Liver (tissue), 9 donors: ENCODE measurements around the gene MARCHF3. TPM values are rescaled to one million over a fixed set of nuclear protein-coding genes. Genes with fewer than 3 reads are reported as not detected.

Source experiments
- DNase-seq: peaks from one replicate; pipeline ENCODE4 v3.0.0-alpha.2; 2017; ENCODE audit warnings: low spot score
- H3K27ac ChIP-seq, 2 donors: one replicate each; pipeline ENCODE4 v1.7.0; 2013; ENCODE audit warnings: inconsistent platforms in 2 of 2, low read length in 2 of 2, control low read depth in 1 of 2, low read depth in 1 of 2, mild to moderate bottlenecking in 1 of 2
- H3K27me3 ChIP-seq, 4 donors: one replicate each; pipeline versions ENCODE4 v1.6.1 to v1.7.0; 2013; ENCODE audit warnings: low read length in 3 of 4, inconsistent platforms in 1 of 4, mild to moderate bottlenecking in 1 of 4, moderate library complexity in 1 of 4; ENCODE audit not compliant: control insufficient read depth in 4 of 4, insufficient read depth in 4 of 4
- H3K36me3 ChIP-seq, 4 donors: one replicate each; pipeline versions ENCODE4 v1.6.1 to v1.7.0; 2013; ENCODE audit warnings: low read length in 3 of 4, mild to moderate bottlenecking in 3 of 4, low read depth in 1 of 4, moderate library complexity in 1 of 4; ENCODE audit not compliant: control insufficient read depth in 4 of 4, insufficient read depth in 3 of 4
- H3K4me1 ChIP-seq, 4 donors: one replicate each; pipeline versions ENCODE4 v1.6.1 to v1.7.0; 2013; ENCODE audit warnings: low read length in 3 of 4, mild to moderate bottlenecking in 3 of 4, moderate library complexity in 1 of 4; ENCODE audit not compliant: control insufficient read depth in 4 of 4, insufficient read depth in 4 of 4
- H3K4me3 ChIP-seq, 3 donors: one replicate each; pipeline versions ENCODE4 v1.6.1 to v1.7.0; 2013; ENCODE audit warnings: low read length in 3 of 3, control low read depth in 1 of 3, low read depth in 1 of 3, mild to moderate bottlenecking in 1 of 3
- H3K9ac ChIP-seq, 2 donors: one replicate each; pipeline ENCODE4 v1.7.0; 2013; ENCODE audit warnings: low read length in 2 of 2, mild to moderate bottlenecking in 2 of 2, moderate library complexity in 2 of 2, control low read depth in 1 of 2, low read depth in 1 of 2
- H3K9me3 ChIP-seq, 4 donors: one replicate each; pipeline versions ENCODE4 v1.6.1 to v1.7.0; 2013; ENCODE audit warnings: low read length in 3 of 4; ENCODE audit not compliant: control insufficient read depth in 4 of 4
- ATF3 ChIP-seq: IDR thresholded peaks from 2 replicates; pipeline ENCODE4 v1.6.1; 2016; ENCODE audit warnings: antibody characterized with exemption
- EGR1 ChIP-seq, 2 donors: IDR thresholded peaks; 2 replicates each; pipeline ENCODE4 v1.6.1; 2016 to 2018; ENCODE audit warnings: antibody characterized with exemption in 2 of 2, low read depth in 2 of 2
- FOXA2 ChIP-seq: IDR thresholded peaks from 2 replicates; pipeline ENCODE4 v1.6.1; 2016; ENCODE audit warnings: antibody characterized with exemption
- HNF4G ChIP-seq: IDR thresholded peaks from 2 replicates; pipeline ENCODE4 v1.6.1; 2016; ENCODE audit warnings: antibody characterized with exemption
- JUND ChIP-seq, 2 donors: IDR thresholded peaks; 2 replicates each; pipeline ENCODE4 v1.6.1; 2016; ENCODE audit warnings: antibody characterized with exemption in 2 of 2
- MAX ChIP-seq: IDR thresholded peaks from 2 replicates; pipeline ENCODE4 v1.6.1; 2016; ENCODE audit warnings: antibody characterized with exemption
- NR2F2 ChIP-seq: IDR thresholded peaks from 2 replicates; pipeline ENCODE4 v1.6.1; 2016; ENCODE audit warnings: antibody characterized with exemption
- RAD21 ChIP-seq, 2 donors: IDR thresholded peaks; 2 replicates each; pipeline ENCODE4 v1.6.1; 2016; ENCODE audit warnings: antibody characterized with exemption in 2 of 2, mild to moderate bottlenecking in 2 of 2
- RXRA ChIP-seq, 2 donors: IDR thresholded peaks; 2 replicates each; pipeline ENCODE4 v1.6.1; 2017 to 2018; ENCODE audit warnings: antibody characterized with exemption in 2 of 2, mild to moderate bottlenecking in 1 of 2
- TAF1 ChIP-seq: conservative IDR thresholded peaks from 2 replicates; pipeline ENCODE4 v1.6.1; 2016; ENCODE audit warnings: antibody characterized with exemption, mild to moderate bottlenecking
- YY1 ChIP-seq: IDR thresholded peaks from 2 replicates; pipeline ENCODE4 v1.6.1; 2016; ENCODE audit warnings: antibody characterized with exemption, mild to moderate bottlenecking
- WGBS: extraction: QIAGEN DNeasy Blood & Tissue Kit; methylation state at CpG from one replicate; pipeline ENCODE4 v1.1.7; 2013; 5-methylcytosine and 5-hydroxymethylcytosine counted together
- polyA plus RNA-seq, 2 donors: library from polyadenylated mRNA; stranded (reverse) in 1 of 2; unstranded in 1 of 2; fragments of 200-250 nt in 1 of 2; fragments of >200 nt in 1 of 2; fragmentation: Nextera tagmentation in 1 of 2; extraction: Ambion mirVana in 1 of 2; gene quantifications; one replicate each; pipeline versions ENCODE4 v1.2.1 to v1.2.3, GENCODE V29; 2013 to 2015
- total RNA-seq, 2 donors: library from RNA; depleted of rRNA; stranded (reverse); fragments of >200 nt; gene quantifications; one replicate each; pipeline ENCODE4 v1.2.3, GENCODE V29; 2014
- TF ChIP-seq, protein P1 (sequence below): IDR thresholded peaks from 2 replicates; pipeline ENCODE4 v1.6.1; 2016; ENCODE audit warnings: antibody characterized with exemption
- donor health status: healthy.
- donor health status: healthy.
- donor health status: healthy.
- donor health status: healthy.
- donor health status: healthy.

The MARCHF3 gene
- total and polyA plus RNA-seq, 4 donors, result 0.93 to 51.0 (median 1.4) TPM

DNA sequence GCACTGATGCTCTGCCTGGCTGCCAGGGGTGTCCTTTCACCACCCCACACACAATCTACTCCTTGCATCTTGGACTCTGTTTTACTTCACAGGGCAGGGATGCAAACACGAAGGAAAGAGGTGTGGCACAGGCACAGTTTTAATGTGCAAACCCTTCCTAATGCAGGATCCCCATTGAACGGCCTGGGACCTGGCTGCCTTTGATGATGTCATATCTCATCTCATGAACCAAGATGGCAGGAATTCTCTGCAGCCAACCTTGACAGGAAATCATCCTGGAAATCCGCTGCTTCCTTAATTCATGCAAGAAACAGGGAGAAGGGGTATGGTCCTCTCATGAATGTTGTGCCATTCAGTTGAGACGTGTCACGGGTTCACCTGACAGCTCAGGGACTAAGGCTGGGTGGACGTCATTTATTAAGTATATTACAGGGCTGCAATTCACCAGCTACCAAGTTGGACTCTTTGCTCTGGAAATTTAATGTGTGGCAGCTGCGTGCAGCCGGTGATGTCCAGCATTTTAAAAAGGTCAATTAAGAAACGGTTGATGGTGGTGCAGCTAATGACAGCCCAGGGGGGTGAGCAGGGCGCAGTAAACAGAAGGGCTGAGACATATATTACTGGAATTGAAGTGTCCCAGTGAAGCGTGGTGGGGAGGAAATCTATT is 161.9 kb downstream of the MARCHF3 start:
- no peaks in the 10 kb centered on the region for H3K4me1 ChIP-seq
- no peaks in the 10 kb centered on the region for H3K27me3 ChIP-seq
- H3K27ac ChIP-seq, result no peak overlapping the region
- H3K36me3 ChIP-seq, result no peaks in the 10 kb centered on the region
- H3K9ac ChIP-seq, result no peak overlapping the region
- H3K4me3 ChIP-seq, result no peak overlapping the region
- 84% methylated on average over 11 of the region's 11 CpGs for WGBS
- H3K9me3 ChIP-seq, result no peaks in the 10 kb centered on the region
- TF ChIP-seq ATF3 (no peak), MAX (no peak), JUND (IDR thresholded peaks at IDR 0.05) (no peak), RXRA (IDR thresholded peaks at IDR 0.05) (no peak), FOXA2 (no peak), YY1 (no peak)
- no peak for DNase-seq

- Histone ChIP-seq H3K4me3 (no peak overlapping the region), H3K4me1 (no peaks in the 10 kb centered on the region), H3K36me3 (no peaks in the 10 kb centered on the region), H3K9ac (no peak overlapping the region), H3K27ac (no peak overlapping the region), H3K27me3 (no peaks in the 10 kb centered on the region), H3K9me3 (no peaks in the 10 kb centered on the region)
- TF ChIP-seq NR2F2 (peak; percentile 47), YY1 (no peak)
- WGBS, result 83% methylated on average over 8 of the region's 8 CpGs
- no peak for DNase-seq
Measured at GRCh38 chr5:126866851-126867636, 163.3 kb downstream of the MARCHF3 start.

DNA sequence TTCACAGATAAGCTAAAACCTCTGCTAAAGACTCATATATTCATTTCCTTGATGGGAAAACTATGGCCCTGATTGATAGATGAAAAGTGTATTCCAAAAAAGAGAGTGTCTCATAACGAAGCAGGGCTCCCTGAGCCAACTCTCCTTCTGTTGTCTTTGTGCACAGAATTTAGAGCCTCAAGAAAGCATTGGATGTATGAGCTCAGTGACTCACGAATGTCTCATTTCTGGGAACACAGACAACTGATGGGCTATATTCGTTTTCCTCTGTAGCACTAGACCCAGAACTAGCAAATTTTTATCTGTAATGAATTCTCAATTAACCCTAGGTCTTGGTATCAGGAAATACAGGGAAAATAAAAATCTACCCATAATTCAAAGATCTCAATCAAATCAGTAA is 165.1 kb downstream of the MARCHF3 start:
- H3K36me3 ChIP-seq, result no peaks in the 10 kb centered on the region
- no peaks in the 10 kb centered on the region for H3K27me3 ChIP-seq
- TF ChIP-seq EGR1 (IDR thresholded peaks at IDR 0.05; ENCODE audit: low read depth in 2 of 2) (no peak), RAD21 (IDR thresholded peaks at IDR 0.05) (no peak), HNF4G (no peak), TAF1 (no peak), RXRA (IDR thresholded peaks at IDR 0.05) (no peak), ATF3 (no peak)
- TF ChIP-seq, protein P1, sequence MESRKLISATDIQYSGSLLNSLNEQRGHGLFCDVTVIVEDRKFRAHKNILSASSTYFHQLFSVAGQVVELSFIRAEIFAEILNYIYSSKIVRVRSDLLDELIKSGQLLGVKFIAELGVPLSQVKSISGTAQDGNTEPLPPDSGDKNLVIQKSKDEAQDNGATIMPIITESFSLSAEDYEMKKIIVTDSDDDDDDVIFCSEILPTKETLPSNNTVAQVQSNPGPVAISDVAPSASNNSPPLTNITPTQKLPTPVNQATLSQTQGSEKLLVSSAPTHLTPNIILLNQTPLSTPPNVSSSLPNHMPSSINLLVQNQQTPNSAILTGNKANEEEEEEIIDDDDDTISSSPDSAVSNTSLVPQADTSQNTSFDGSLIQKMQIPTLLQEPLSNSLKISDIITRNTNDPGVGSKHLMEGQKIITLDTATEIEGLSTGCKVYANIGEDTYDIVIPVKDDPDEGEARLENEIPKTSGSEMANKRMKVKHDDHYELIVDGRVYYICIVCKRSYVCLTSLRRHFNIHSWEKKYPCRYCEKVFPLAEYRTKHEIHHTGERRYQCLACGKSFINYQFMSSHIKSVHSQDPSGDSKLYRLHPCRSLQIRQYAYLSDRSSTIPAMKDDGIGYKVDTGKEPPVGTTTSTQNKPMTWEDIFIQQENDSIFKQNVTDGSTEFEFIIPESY, result no peak
- H3K4me3 ChIP-seq, result no peak overlapping the region
- no peak overlapping the region for H3K27ac ChIP-seq
- no peaks in the 10 kb centered on the region for H3K4me1 ChIP-seq
- H3K9ac ChIP-seq, result no peak overlapping the region
- no peak for DNase-seq
- H3K9me3 ChIP-seq, result no peaks in the 10 kb centered on the region
- 84% methylated on average over 3 of the region's 3 CpGs for WGBS
